GM10248 (cell line): Measurements from ENCODE around the gene UFD1.
"Not testable (repeated sequence)": the region's sequence is repeated elsewhere in the genome, so short reads cannot be mapped to it uniquely, and the experiment has no call there.

Source experiments
- CTCF ChIA-PET: fragments of 300-600 bp; sonication (Branson Sonifier 250); formaldehyde crosslinking; extraction: SDS; loops from one replicate; lab custom pipeline; 2021; ENCODE audit warnings: antibody characterized with exemption; lab: Yijun Ruan, JAX
- POLR2A ChIA-PET: fragments of 350-650 bp; sonication (Branson Sonifier 250); formaldehyde crosslinking; extraction: SDS; loops from one replicate; lab custom pipeline; 2020; ENCODE audit warnings: antibody characterized with exemption; lab: Yijun Ruan, JAX
- DNase-seq: peaks from one replicate; pipeline ENCODE4 v3.0.0; 2012; ENCODE audit errors: extremely low spot score
- TF ChIP-seq, protein P1 (sequence below): IDR thresholded peaks from 2 replicates; pipeline ENCODE4 v1.5.1; 2012; ENCODE audit warnings: mild to moderate bottlenecking, low read depth; ENCODE audit errors: extremely low read depth, missing control alignments, control extremely low read depth

Gene UFD1

DNA sequence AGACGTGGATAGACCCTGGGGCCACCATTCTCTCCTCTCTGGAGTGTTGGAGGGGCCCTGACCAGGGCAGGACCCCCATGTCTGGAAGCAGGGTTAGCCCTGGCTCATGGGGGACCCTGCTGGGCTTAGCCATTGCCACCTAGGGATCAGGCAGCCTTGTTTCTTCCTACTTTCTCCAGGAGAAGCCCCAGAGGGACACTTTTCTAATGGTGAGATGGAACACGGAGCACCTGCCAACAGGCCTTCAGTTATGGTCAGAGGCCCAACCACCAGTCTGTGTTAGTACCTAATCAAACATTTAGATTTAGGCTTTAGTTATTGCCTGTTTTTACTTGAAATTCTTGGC lies 29.6 kb downstream of the UFD1 start:
- TF ChIP-seq, protein P1, sequence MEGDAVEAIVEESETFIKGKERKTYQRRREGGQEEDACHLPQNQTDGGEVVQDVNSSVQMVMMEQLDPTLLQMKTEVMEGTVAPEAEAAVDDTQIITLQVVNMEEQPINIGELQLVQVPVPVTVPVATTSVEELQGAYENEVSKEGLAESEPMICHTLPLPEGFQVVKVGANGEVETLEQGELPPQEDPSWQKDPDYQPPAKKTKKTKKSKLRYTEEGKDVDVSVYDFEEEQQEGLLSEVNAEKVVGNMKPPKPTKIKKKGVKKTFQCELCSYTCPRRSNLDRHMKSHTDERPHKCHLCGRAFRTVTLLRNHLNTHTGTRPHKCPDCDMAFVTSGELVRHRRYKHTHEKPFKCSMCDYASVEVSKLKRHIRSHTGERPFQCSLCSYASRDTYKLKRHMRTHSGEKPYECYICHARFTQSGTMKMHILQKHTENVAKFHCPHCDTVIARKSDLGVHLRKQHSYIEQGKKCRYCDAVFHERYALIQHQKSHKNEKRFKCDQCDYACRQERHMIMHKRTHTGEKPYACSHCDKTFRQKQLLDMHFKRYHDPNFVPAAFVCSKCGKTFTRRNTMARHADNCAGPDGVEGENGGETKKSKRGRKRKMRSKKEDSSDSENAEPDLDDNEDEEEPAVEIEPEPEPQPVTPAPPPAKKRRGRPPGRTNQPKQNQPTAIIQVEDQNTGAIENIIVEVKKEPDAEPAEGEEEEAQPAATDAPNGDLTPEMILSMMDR: no peak
- CTCF ChIA-PET: no interaction called here
- POLR2A ChIA-PET: no interaction called here
- DNase-seq: no peak

DNA sequence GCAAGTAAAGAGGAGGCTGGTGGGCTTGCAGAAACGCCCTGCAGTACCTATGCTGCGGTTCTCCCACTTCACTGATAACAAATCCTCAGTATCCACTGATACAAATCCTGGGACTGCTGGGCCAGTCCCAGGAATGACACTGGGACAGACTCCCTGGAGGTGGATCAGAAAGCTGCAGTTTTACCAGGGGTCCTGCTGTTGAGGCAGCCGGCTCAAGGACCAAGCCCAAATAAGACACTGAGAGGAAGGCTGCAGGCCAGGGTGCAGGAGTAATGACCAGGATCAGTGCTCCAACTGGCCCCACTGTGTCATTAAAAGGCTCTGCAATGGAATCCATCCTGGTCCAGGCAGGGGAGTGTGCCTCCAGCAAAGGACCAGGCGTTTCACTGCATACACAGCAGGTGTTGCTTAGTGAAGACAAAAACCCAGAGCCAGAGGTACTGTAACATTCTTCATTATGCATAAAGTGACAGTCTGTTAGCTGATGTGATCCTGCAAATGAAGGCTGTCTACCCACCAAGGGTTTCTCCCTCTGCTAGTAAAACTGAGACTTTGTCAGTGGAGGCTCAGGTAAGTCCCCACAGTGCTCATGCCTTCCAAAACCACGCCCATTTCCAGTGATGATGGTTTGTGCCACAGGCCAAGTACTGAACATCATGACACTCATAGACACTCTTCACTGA lies 30.1 kb downstream of the UFD1 start:
- DNase-seq: peak; percentile 53
- CTCF ChIA-PET: no interaction called here
- POLR2A ChIA-PET: no interaction called here
- TF ChIP-seq, protein P1: no peak

DNA sequence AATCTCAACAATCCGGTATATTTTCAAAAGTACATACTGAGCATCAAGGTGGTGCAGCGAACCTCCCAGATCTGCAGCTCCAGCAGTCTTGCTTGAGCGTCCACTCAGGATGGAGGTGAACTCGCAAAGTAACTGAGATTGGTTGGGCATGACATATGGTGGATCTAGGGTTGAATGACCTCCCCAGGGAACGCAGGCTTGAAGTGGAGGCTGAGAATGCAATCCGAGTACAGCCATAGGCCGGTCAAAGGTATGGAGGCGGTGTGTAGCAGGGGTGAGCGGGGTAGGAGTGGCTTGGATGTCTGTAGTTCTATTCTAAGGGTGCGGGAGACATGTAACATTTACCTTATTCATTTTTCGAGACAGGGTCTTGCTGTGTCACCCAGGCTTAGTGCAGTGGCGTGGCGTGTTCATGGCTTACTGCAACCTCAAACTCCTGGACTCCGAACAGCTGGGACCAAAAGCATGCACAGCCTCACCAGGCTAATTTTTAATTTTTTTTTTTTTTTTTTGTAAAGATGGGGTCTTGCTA lies 30.9 kb downstream of the UFD1 start:
- ChIA-PET CTCF (interaction anchor here (1.2 to 2.8 kb wide), 3 partner anchors 13 to 268 kb away, joined by 3 to 10 read pairs (median 6); no protein-coding TSS in a partner anchor), POLR2A (interaction anchor here (1.5 kb wide), 1 partner anchor 32 kb away, joined by 4 read pairs; the partner anchor contains the start of gene CDC45)
- peak; percentile 71 for DNase-seq
- TF ChIP-seq, protein P1: no peak

DNA sequence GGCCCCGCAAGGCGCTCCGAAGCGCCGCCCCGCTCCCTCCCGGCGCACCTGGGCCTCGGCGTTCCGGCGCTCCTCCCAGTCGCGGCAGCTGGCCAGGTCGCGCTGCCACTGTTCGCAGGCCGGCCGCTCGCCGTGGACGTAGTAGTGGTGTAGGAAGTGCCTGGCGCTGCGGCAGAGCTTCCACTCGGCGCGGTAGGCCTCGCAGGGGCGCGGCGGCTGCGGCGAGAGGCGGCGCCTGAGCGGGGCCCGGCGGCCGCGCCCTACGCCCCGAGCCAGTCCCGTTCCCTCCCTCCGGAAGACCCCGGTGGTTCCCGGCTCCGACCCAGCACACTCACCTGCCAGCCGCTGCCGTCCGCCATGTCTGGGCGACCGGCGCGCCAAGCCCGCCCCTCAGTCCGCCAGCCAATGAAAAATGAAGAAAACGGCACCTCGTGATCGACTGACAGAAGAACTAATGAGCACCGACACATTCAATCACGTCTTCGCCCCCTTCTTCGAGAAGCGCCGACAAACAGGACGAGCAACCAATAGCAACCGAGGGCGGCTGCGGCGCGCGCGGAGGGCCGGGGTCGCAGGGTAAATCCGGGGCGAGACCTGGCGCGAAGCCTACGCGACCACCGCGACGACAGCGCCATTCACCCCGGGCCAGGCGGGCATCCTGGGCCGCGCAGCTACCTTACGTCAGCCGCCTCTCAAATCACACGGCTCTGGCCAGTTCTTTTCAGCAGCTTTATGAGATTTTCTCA lies 31.5 kb downstream of the UFD1 start, which contains the start of gene C22orf39:
C22orf39 (minus strand) TSS at position 382 of the 746 bp plus-strand sequence; CDS start at position 359, 23 bp downstream.
- ChIA-PET CTCF (interaction anchor here (1.2 to 2.8 kb wide), 3 partner anchors 13 to 268 kb away, joined by 3 to 10 read pairs (median 6); no protein-coding TSS in a partner anchor), POLR2A (interaction anchor here (1.5 kb wide), 1 partner anchor 32 kb away, joined by 4 read pairs; the partner anchor contains the start of gene CDC45)
- DNase-seq: peak; percentile 97
- TF ChIP-seq, protein P1: no peak

DNA sequence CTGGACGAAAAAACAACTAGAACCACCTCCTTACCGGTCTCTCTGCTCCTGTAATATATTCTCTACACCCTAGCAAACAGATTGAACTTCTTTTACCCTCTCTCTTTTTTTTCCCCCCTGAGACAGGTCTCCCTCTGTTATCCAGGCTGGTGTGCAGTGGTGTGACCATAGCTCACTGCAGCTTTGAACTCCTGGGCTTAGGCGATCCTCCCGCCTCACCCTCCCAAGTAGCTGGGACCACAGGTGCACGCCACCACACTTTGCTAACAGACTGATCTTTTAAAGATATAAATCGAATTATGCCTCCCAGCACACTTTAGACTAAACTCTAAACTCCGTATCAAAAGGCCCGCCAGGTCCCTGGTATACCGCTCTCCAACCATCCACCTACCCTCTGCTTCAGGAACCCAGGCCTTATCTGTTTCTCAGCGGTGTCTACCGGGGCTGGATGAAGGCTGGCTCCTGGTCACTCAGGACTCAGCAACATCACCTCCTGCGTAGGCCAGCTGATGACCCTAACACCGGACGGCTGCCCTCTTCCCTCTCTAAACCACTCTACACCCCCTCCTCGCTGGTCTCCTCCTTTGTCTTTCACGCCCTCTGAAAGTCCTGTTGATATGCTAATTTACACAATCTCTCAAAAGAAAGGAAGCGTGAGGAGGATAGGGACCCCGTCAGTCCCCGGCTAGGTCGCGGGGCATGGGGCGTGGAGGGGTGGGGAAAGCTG lies 32.2 kb downstream of the UFD1 start:
- ChIA-PET CTCF (interaction anchor here (1.9 to 2.8 kb wide), 2 partner anchors 12 to 267 kb away, joined by 6 to 10 read pairs; no protein-coding TSS in a partner anchor), POLR2A (interaction anchor here (1.5 kb wide), 1 partner anchor 33 kb away, joined by 4 read pairs; the partner anchor contains the start of gene CDC45)
- DNase-seq: peak; percentile 22
- TF ChIP-seq, protein P1: no peak

DNA sequence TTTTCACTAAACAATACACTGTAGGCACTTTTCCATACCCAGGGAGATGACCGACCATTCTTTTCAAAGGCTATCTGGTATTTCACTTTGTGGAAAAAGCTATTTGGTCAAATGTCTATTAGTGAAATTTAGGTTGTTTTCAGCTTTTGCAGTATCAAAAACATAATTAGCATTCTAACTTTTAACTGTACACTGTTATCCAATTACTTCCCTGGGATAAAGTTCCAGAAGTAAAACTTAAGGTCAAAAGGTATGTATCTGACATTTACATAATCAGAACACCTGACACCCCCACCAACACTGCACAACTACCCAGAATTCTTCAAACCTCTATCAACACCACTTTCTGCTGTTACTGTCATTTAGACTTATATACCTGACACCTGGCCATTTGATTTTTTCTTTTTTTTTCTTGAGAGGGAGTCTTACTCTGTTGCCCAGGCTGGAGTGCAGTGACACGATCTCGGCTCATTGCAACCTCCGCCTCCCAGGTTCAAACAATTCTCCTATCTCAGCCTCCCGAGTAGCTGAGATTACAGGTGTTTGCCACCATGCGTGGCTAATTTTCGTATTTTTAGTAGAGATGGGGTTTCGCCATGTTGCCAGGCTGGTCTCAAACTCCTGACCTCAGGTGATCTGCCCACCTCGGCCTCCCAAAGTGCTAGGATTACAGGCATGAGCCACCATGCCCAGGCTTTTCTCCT lies 33.6 kb downstream of the UFD1 start:
- CTCF ChIA-PET: interaction anchor here (1.0 to 2.8 kb wide), 5 partner anchors 11 to 184 kb away, joined by 3 to 10 read pairs (median 4); no protein-coding TSS in a partner anchor
- DNase-seq, POLR2A ChIA-PET: not testable (repeated sequence)
